ENCODE measurements around the gene ETV3L. TPM values are rescaled to one million over a fixed set of nuclear protein-coding genes. Genes with fewer than 3 reads are reported as not detected.

ETV3L gene
- total and polyA plus RNA-seq, 2 of the 8 experiments (the other 6 are each of a cell fraction or from before 2014, with no cell fraction given), result 0.17 to 0.26 TPM

- TF ChIP-seq TBP (IDR thresholded peaks at IDR 0.05; ENCODE audit: low read depth, low read length) (no peak), NRF1 (IDR thresholded peaks at IDR 0.05; ENCODE audit: low read depth, low read length) (no peak), HDAC2 (IDR thresholded peaks at IDR 0.05; ENCODE audit: borderline replicate concordance in 1 of 2, low read depth in 2 of 2, low read length in 2 of 2) (no peak), POLR2AphosphoS5 (IDR thresholded peaks at IDR 0.05; ENCODE audit: low read depth, low read length) (no peak), EGR1 (IDR thresholded peaks at IDR 0.05; ENCODE audit: borderline replicate concordance, low read depth, low read length) (no peak)
These were observed 8.1 kb upstream of the ETV3L start (continued) for GRCh38 chr1:157107702-157108101.
